ENCODE data around the gene AMN1.
A peak's percentile ranks its signal among the peaks of the same experiment; 100 is the strongest.
"Not testable (repeated sequence)": the region's sequence is repeated elsewhere in the genome, so short reads cannot be mapped to it uniquely, and the experiment has no call there.

AMN1 gene

GRCh38 chr12:31728917-31729640, at the start of gene AMN1:
TSS of gene AMN1 (minus strand) at chr12:31729021. CDS start at chr12:31729008, 13 bp downstream.
- Histone ChIP-seq H3K9me3 (ENCODE audit: low read depth, low read length) (peaks cover 4% of the 10 kb centered on the region; the same call in 1 of the 2 replicates), H3K4me3 (peak within 1 kb of the TSS; percentile 78), H3K36me3 (ENCODE audit: insufficient read depth, low read length) (no peaks in the 10 kb centered on the region), H3K9ac (ENCODE audit: insufficient read length) (peak within 1 kb of the TSS; percentile 32), H3K27ac (no peak within 1 kb of the TSS)
- TF ChIP-seq FOXP2 (optimal IDR thresholded peaks at IDR 0.05; ENCODE audit: control extremely low read depth, extremely low read length, insufficient read depth) (no peak), POLR2AphosphoS5 (IDR thresholded peaks at IDR 0.05; ENCODE audit: borderline replicate concordance, low read depth, low read length) (peak; percentile 52; the same call in 1 of the 2 replicates)
- DNase-seq (ENCODE audit: low read depth, low spot score) = no peak

- Histone ChIP-seq H3K4me3 (no peak overlapping the region), H3K36me3 (ENCODE audit: insufficient read depth, low read length) (no peaks in the 10 kb centered on the region), H3K9ac (ENCODE audit: insufficient read length) (no peak overlapping the region), H3K27ac (no peak overlapping the region), H3K9me3 (ENCODE audit: low read depth, low read length) (no peaks in the 10 kb centered on the region)
- no peak for DNase-seq (ENCODE audit: low read depth, low spot score)
- TF ChIP-seq POLR2AphosphoS5 (IDR thresholded peaks at IDR 0.05; ENCODE audit: borderline replicate concordance, low read depth, low read length) = no peak
- TF ChIP-seq EZH2 (IDR thresholded peaks at IDR 0.05) = no peak
- TF ChIP-seq FOXP2 (optimal IDR thresholded peaks at IDR 0.05; ENCODE audit: control extremely low read depth, extremely low read length, insufficient read depth) = no peak
These were observed 45.0 kb upstream of the AMN1 start for GRCh38 chr12:31773867-31774266.

GRCh38 chr12:31773223-31773750, 44.5 kb upstream of the AMN1 start:
- no peak overlapping the region for H3K27ac ChIP-seq
- H3K4me3 ChIP-seq = no peak overlapping the region
- TF ChIP-seq EZH2 (IDR thresholded peaks at IDR 0.05) = no peak
- no peak for TF ChIP-seq FOXP2 (optimal IDR thresholded peaks at IDR 0.05; ENCODE audit: control extremely low read depth, extremely low read length, insufficient read depth)
- TF ChIP-seq POLR2AphosphoS5 (IDR thresholded peaks at IDR 0.05; ENCODE audit: borderline replicate concordance, low read depth, low read length) = no peak
- H3K36me3 ChIP-seq (ENCODE audit: insufficient read depth, low read length) = no peaks in the 10 kb centered on the region
- no peak for DNase-seq (ENCODE audit: low read depth, low spot score)
- no peak overlapping the region for H3K9ac ChIP-seq (ENCODE audit: insufficient read length)
- H3K9me3 ChIP-seq (ENCODE audit: low read depth, low read length) = no peaks in the 10 kb centered on the region

- H3K9ac ChIP-seq (ENCODE audit: insufficient read length) = no peak overlapping the region
- H3K4me3 ChIP-seq = no peak overlapping the region
- TF ChIP-seq EZH2 (IDR thresholded peaks at IDR 0.05) (no peak), POLR2AphosphoS5 (IDR thresholded peaks at IDR 0.05; ENCODE audit: borderline replicate concordance, low read depth, low read length) (no peak), FOXP2 (optimal IDR thresholded peaks at IDR 0.05; ENCODE audit: control extremely low read depth, extremely low read length, insufficient read depth) (no peak)
- H3K36me3 ChIP-seq (ENCODE audit: insufficient read depth, low read length) = no peaks in the 10 kb centered on the region
- no peak overlapping the region for H3K27ac ChIP-seq
- no peak for DNase-seq (ENCODE audit: low read depth, low spot score)
- no peaks in the 10 kb centered on the region for H3K9me3 ChIP-seq (ENCODE audit: low read depth, low read length)
These were observed 43.9 kb upstream of the AMN1 start for GRCh38 chr12:31772685-31773222.

- H3K9ac ChIP-seq (ENCODE audit: insufficient read length) = no peak overlapping the region
- no peak for TF ChIP-seq EZH2 (IDR thresholded peaks at IDR 0.05)
- no peak for TF ChIP-seq POLR2AphosphoS5 (IDR thresholded peaks at IDR 0.05; ENCODE audit: borderline replicate concordance, low read depth, low read length)
- TF ChIP-seq FOXP2 (optimal IDR thresholded peaks at IDR 0.05; ENCODE audit: control extremely low read depth, extremely low read length, insufficient read depth) = no peak
- no peak overlapping the region for H3K27ac ChIP-seq
- no peaks in the 10 kb centered on the region for H3K36me3 ChIP-seq (ENCODE audit: insufficient read depth, low read length)
- DNase-seq (ENCODE audit: low read depth, low spot score) = no peak
- H3K9me3 ChIP-seq (ENCODE audit: low read depth, low read length) = no peaks in the 10 kb centered on the region
- no peak overlapping the region for H3K4me3 ChIP-seq
These were observed 43.4 kb upstream of the AMN1 start for GRCh38 chr12:31772186-31772585.

GRCh38 chr12:31768046-31768445, 39.2 kb upstream of the AMN1 start:
- Histone ChIP-seq H3K9me3 (ENCODE audit: low read depth, low read length) (no peaks in the 10 kb centered on the region), H3K36me3 (ENCODE audit: insufficient read depth, low read length) (no peaks in the 10 kb centered on the region)
- DNase-seq (ENCODE audit: low read depth, low spot score) = no peak

GRCh38 chr12:31765931-31766330, 37.1 kb upstream of the AMN1 start:
- TF ChIP-seq POLR2AphosphoS5 (IDR thresholded peaks at IDR 0.05; ENCODE audit: borderline replicate concordance, low read depth, low read length) (no peak), EZH2 (IDR thresholded peaks at IDR 0.05) (no peak), FOXP2 (optimal IDR thresholded peaks at IDR 0.05; ENCODE audit: control extremely low read depth, extremely low read length, insufficient read depth) (no peak)
- Histone ChIP-seq H3K36me3 (ENCODE audit: insufficient read depth, low read length) (no peaks in the 10 kb centered on the region), H3K27ac (no peak overlapping the region), H3K9me3 (ENCODE audit: low read depth, low read length) (no peaks in the 10 kb centered on the region), H3K4me3 (no peak overlapping the region), H3K9ac (ENCODE audit: insufficient read length) (no peak overlapping the region)
- DNase-seq (ENCODE audit: low read depth, low spot score) = no peak

More at GRCh38 chr12:31768046-31768445, 39.2 kb upstream of the AMN1 start:
- no peak overlapping the region for H3K27ac ChIP-seq
- H3K9ac ChIP-seq (ENCODE audit: insufficient read length) = no peak overlapping the region
- TF ChIP-seq FOXP2 (optimal IDR thresholded peaks at IDR 0.05; ENCODE audit: control extremely low read depth, extremely low read length, insufficient read depth) (no peak), EZH2 (IDR thresholded peaks at IDR 0.05) (no peak), POLR2AphosphoS5 (IDR thresholded peaks at IDR 0.05; ENCODE audit: borderline replicate concordance, low read depth, low read length) (no peak)
- no peak overlapping the region for H3K4me3 ChIP-seq

GRCh38 chr12:31759632-31760459, 31.0 kb upstream of the AMN1 start:
- Histone ChIP-seq H3K27ac (peak overlapping the region; percentile 58), H3K9me3 (ENCODE audit: low read depth, low read length) (no peaks in the 10 kb centered on the region), H3K36me3 (ENCODE audit: insufficient read depth, low read length) (no peaks in the 10 kb centered on the region), H3K4me3 (no peak overlapping the region), H3K9ac (ENCODE audit: insufficient read length) (no peak overlapping the region)
- no peak for DNase-seq (ENCODE audit: low read depth, low spot score)
- no peak for TF ChIP-seq EZH2 (IDR thresholded peaks at IDR 0.05)
- no peak for TF ChIP-seq FOXP2 (optimal IDR thresholded peaks at IDR 0.05; ENCODE audit: control extremely low read depth, extremely low read length, insufficient read depth)
- no peak for TF ChIP-seq POLR2AphosphoS5 (IDR thresholded peaks at IDR 0.05; ENCODE audit: borderline replicate concordance, low read depth, low read length)

- H3K36me3 ChIP-seq (ENCODE audit: insufficient read depth, low read length); H3K9me3 ChIP-seq (ENCODE audit: low read depth, low read length); H3K27ac ChIP-seq; H3K4me3 ChIP-seq; DNase-seq (ENCODE audit: low read depth, low spot score); H3K9ac ChIP-seq (ENCODE audit: insufficient read length): not testable (repeated sequence)
These were observed 29.5 kb upstream of the AMN1 start for GRCh38 chr12:31758297-31758696.

All from SK-N-MC (cell line).